ENCODE measurements around the gene MTUS2.

The MTUS2 gene

DNA sequence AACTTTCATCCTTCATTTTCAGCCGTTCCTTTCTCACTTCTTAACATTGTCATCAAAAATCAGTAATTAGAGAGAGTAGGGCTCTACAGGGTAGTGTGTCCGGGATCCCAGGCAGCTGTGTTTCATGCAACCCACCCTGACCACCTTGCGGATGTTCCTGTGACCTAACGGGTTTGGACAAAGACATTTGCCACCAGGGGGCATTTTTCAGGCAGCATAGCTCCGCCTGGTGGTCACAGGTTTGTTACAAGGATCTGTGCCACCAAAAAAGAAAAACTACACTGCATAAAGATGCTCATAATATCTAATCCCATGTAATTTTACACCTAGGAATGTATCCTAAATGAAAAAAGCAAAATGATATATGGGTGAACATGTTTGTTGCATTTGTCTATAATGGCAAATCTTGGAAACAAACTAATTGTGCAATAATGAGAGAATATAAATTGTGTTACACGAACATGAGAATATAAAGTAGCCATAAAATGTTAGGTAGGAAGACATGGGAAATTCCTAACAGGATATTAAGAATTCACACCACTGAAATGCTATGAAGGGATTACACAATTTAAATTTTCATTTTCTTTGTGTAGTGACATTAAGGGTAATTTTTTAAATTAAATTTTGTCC, 652.3 kb downstream of the MTUS2 start:
- in situ Hi-C loops (cut with MboI; ENCODE audit: low sequenced_read_pairs), result no loop called here

DNA sequence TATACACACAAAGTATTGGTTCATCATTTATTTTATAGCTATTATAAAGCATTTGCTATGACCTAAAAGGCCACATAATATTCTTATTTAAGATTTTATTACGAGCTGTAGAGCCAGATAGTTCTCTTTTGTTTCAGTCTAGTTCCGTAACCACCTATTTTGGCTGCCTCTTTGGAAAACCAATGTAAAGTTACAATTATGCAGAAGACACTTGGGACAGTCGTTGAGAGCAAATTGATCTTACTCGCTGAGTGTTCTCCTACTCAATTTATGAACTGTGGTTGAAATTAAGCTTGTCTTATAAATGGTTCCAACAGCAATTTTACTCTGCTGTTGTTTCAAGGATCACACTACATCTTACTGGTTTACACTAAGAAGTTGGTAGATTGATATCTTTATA, 653.0 kb downstream of the MTUS2 start:
- in situ Hi-C loops (cut with MboI; ENCODE audit: low sequenced_read_pairs), result no loop called here

DNA sequence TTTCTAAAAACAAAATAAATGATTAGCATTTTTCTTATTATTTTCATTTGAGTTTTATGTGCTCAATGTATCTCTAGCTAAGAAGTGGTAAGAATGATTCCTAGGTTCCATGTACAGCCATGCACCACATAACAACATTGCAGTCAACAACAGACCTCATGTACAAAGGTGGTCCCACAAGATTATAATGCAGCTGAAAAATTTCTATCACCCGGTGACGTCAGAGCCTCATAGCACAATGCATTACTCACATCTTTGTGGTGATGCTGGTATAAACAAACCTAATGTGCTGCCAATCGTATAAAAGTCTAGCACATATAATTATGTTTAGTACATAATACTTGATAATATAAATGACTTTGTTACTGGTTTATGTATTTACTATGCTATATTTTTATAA, 654.9 kb downstream of the MTUS2 start:
- in situ Hi-C loops (cut with MboI; ENCODE audit: low sequenced_read_pairs), result no loop called here

DNA sequence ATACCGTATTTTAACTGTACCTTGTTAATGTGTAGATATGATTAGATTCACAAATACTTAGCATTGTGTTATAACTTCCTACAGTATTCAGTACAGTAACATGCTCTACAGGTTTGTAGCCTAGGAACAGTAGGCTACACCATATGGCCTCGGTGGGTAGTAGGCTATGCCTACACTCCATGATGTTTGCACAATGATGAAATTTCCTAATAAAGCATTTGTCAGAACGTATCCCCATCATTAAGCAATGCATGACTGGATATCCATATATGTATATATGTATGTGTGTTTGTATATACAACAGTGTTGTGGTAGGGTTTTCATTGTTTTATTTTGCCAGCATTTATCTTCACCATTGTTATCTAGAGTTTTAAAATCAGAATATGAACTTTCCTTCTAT, 655.9 kb downstream of the MTUS2 start:
- in situ Hi-C loops (cut with MboI; ENCODE audit: low sequenced_read_pairs), result no loop called here

DNA sequence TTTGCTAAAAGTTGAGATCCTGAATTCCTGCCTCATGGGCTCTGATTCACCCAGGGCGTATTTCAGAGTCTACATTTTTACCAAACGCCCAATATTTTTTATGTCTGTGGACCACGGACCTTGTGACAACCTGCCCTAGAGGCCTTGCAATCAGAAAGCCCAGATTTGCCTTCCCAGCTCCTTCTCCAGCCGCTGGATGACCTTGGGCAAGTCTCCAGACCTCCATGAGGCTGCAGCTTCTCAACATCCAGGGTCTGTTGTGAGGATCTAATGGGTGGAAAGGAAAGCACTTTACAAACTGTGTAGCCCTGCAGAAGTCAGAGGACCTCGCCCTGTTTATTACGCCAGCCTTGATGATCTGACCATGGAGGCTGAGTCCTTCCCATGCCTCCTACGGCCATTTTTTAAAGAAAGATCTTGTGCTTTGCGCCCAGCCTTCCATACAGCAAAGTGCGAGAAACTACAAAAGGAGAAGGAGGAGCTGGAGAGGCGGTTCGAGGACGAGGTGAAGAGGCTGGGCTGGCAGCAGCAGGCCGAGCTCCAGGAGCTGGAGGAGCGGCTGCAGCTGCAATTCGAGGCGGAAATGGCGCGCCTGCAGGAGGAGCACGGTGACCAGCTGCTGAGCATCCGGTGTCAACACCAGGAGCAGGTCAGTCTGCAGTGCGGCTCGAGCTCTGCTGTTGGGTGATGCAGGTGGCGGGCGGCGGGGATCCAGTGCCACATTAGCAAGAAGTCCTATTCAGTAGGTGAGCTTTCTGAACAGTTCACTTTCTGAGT, 659.8 kb downstream of the MTUS2 start:
- in situ Hi-C loops (cut with MboI; ENCODE audit: low sequenced_read_pairs), result no loop called here

DNA sequence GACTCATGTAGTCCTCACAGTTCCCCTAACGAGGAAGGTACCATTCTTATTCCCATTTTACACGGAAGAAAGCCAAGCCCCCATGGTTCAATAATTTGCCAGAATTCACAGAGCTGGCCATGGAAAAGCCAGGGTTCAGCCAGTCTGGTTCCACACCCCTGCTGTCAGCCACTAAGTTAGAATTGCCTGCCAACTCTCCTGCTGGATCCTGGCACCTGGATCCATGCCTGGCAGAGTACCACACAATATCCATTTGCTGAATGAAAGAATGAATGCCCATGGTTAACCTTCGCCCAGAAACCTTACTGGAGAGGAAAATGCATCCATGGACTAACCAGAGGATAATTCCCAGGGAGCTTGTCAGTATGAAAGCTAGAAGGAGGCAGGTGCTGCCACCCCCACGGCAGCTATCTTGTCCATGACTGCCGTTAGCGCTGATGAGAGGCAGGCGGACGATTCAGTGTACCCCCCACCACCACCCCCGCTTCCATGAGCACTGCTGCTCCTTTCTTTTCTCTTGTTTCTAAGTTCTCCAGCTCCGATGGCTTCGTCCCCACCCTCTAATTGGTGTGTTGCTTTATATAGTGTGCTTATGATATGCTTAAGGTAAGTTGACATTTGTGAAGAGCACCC, 660.9 kb downstream of the MTUS2 start:
- in situ Hi-C loops (cut with MboI; ENCODE audit: low sequenced_read_pairs), result no loop called here

DNA sequence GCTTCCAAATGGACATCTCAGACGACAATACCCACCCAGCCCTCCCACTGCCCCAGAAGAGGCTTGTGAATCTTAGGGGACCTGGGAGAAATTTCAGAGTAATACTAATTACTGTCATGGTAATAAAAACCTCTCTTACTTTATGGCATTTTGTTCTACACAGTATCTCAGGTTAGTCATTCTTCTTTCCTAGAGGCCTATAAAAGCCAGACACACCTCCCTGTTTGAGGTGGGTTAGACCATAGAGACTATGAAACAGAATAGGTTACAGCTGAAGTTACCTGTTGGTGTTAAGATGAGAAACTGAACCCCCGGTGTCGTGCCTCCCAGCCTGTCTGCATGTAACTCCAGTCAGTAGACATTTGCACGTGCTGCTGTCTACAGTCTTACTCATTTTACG, 661.5 kb downstream of the MTUS2 start:
- in situ Hi-C loops (cut with MboI; ENCODE audit: low sequenced_read_pairs), result no loop called here

DNA sequence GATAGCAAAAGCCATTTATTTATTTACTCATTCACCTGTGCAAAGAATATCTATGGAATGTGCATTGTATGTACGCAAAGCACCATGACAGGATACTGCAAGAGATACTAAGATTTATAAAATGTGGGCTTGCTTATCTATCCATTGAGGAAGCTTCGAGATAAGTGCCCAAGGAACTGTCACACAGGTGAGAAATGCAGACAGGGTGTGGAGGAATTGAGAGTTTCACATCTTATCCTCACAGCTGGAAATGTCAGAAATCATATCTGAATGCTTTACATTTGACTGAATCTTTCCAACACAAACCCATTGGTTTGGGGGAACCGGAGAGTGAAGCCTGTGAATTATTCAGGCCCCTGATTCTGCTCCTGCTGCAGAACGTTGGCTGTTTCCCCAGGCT, 662.4 kb downstream of the MTUS2 start:
- in situ Hi-C loops (cut with MboI; ENCODE audit: low sequenced_read_pairs), result no loop called here

DNA sequence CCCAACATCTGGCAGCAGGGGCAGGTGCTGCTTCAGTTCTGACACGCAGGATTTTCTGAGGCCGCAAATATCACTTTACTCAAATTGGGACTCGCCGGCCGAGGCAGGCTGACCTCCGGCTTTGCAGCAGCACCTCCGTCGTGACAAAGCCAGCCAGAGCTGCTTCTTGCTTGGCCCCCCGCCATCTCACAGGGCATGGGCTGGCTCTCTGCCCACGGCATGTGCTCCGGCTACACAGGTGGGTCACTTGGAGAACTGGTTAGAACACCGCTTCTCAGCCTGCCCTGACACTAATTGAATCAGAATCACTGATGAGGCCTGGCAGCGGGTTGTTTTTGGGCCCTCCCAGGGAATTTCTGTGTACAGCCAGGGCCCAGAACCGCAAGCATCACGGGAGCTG, 663.1 kb downstream of the MTUS2 start:
- in situ Hi-C loops (cut with MboI; ENCODE audit: low sequenced_read_pairs), result no loop called here

DNA sequence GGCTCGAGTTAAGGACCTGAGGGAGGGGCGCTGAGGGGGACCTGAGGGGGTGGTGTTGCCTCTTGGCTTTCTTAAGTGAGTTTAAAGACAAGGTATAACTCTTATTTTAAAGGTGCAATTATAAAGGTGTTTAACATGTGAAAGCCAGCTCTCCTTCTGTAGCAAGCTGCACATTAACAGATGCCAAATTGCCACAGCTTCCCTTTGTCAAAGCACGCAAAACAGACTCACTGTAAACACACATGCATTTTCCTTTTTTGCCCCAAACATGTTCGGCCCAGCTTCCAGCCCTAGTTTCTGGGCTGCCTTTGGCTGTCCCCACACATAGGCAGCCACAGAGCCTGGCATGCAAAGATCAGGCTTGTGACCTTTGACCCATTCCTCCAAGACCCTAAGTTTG, 663.5 kb downstream of the MTUS2 start:
- in situ Hi-C loops (cut with MboI; ENCODE audit: low sequenced_read_pairs), result no loop called here

DNA sequence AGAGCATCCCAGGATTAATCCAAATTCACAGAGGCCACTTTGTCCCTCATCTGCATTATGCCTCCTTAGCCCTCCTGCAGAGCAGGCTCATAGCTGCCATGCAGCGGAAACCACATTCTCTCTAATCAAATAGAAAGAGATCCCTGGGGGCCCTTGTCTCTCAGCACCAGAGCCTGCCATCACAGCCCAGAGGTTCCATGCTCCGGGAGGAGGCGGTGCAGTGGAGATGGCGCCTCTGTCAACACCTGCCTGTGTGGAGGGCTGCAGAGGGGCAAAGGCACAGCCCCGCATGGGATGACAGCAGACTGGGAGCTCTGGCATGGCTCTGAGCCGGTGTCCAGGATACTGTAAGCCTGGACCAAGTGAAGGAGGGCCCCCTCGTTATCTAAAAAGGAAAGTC, 664.1 kb downstream of the MTUS2 start:
- in situ Hi-C loops (cut with MboI; ENCODE audit: low sequenced_read_pairs), result no loop called here

DNA sequence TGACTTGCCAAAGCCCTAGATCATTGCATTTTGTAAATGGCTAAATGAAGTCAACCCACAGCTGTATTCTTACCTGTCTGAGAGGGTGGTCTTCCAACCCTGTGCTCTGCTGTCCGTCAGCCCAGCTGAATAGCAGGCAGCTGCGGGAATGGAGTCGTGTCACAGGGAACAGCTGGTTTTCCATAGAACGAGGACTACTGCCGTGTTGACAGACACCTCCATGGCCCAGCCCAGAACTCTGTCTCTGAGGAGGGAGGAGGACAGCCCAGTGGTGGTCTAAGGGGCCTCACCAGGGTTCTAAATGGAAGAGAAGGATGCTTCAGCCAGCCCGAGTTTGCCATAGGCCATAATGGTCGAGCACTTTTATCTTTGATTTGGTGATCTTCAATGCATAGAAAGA, 664.7 kb downstream of the MTUS2 start:
- in situ Hi-C loops (cut with MboI; ENCODE audit: low sequenced_read_pairs), result no loop called here

DNA sequence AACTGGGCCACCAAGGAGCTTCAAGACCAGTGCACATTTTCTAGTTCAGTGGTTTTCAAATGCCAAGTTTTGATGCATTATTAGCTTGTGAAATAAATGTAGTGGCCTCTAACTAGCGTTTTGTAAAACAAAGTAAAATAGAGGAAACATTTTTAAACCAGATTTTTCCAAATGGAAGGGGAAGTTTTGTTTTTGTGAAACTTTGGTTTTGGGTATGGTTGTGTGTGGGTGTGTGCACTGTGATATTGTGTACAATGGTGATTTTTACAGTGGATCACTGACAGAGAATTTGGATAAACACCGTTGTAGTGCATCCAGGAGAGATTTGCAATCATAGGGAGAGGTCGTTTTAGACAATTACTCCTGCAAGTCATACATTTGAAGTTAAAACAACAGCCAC, 666.4 kb downstream of the MTUS2 start:
- in situ Hi-C loops (cut with MboI; ENCODE audit: low sequenced_read_pairs), result no loop called here

DNA sequence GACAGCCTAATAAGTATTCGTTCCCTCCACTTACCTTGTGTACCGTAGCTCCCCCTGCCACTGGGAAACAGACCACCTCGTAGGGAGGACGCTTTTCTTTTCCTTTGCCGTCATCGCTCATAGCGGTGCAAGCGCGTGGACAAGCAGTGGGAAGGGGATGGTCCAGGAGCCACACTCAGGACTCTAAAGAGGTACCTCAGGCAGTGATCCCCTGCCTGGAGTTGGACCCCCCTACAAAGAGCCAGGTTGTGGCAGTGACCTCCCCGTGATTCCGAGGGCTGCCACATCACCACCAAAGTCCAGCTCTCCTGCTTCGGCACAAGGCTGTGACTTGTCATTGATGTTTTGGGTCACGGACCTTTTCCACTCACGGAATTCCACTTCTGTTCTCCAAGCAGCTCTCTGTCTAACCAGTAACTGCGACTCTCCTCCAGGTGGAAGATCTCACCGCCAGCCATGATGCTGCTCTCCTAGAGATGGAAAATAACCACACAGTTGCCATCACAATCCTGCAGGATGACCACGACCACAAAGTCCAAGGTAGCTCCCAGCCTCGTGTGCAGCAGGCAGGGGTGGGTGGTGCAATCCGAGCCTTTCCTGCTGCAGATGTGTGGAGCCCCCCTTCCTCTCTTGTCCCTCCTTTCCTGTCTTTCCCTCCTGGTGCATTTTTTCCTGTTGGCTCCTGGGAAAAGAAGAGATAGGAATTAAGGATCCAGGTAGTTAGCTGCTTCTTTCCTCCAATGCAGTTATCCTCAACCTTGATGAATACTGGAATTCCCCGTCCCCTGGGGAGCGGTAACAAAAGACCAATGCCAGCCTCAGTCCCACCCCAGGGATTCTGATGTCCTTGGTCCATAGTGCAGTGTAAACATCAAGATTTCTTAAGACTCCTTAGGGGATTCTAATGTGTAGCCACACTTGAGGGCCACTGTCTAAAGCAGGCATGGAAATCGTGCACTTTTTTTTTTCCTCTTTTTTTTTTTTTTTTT, 667.6 kb downstream of the MTUS2 start:
- in situ Hi-C loops (cut with MboI; ENCODE audit: low sequenced_read_pairs), result no loop called here

DNA sequence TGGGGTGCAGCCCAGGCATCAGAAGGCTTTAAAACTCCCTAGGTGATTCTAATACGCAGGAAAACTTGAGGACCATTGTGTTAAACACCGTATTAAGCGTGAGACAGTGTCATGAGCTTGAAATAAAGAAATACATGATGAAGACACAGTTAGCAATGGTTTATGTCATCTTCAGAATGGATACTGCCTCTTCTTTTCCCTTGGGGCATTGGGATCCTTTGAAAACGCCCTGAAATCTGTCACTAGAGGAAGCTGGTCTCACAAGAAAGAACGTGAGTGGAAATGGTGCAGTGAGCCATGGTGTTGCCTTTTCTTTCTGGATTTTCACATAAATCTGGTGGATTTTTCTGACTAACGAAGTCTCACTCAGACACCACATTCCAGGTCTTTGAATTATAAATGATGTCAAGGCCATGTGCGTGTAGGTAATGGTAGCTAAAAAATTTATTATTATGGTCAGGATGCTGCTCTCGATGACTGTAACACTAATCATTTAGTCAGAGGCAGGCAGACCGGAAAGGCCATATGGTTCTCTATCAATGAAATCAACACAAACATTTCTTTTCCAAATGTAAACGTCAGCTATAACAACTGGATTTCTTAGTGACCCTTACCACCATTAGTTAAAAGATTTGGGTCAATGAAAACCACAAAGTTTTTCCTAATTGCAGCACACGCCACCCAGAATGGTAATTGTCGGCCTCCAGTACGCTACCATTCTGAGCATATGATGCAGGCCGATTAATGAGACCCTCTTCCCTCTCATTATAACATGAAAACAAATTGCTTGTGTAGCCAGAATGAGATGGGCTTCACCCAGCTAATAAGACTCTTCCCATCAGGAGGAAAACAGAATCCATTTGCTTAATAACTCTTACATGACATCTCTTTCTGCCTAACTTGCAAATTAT, 669.8 kb downstream of the MTUS2 start:
- in situ Hi-C loops (cut with MboI; ENCODE audit: low sequenced_read_pairs), result no loop called here

DNA sequence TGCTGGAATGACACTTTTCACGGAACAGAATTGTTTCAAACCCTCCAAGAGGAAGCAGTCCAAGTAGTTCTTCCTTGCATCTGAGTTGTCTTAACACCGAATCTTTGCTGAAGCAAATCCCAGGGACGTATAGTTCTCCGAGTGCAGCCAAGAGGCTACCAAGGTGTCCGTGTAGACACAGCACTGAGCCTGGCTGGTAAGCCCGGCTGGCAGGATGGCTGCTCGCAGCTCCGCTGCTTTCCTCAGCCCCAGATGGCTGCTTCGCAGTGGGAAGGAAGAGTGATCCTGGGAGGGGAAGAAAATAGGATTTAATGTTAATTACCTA, 670.4 kb downstream of the MTUS2 start:
- in situ Hi-C loops (cut with MboI; ENCODE audit: low sequenced_read_pairs), result no loop called here

DNA sequence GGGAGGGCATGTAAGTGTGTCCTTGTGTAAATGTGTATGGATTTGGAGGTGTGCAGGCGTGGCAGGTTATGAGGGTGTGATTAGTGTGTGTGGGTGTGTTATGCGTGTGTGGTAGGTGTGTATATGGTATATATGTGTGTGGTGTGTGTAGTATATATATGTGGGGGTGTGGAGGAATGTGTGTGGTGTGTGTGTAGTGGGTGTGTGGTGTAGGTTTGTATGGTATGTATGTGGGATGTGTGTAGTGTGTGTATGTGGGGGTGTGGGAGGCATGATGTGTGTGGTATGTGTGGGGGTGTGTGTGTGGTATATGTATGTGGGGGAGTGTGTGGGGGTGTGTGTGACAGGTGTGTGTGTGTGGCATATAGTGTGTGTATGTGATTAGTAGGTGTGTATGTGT, 671.1 kb downstream of the MTUS2 start:
- in situ Hi-C loops (cut with MboI; ENCODE audit: low sequenced_read_pairs), result no loop called here

DNA sequence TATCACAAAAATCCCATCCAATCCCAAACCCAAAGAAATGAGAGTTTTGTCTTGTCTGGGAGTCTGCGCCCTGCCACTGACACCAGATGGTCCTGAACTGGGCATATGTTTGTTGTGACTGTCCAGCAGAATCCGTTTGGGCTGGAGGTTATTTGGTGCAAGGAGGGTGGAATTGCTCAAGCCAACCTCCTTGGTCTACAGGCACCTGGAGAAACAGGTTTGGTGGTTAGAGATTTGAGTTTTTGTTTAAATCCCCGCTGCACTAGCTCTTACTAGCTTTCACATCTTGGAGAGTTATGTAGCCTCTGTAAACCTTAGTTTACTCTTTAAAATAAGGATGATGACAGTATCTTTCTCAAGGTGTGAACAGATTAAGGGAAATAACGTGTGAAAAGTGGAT, 673.7 kb downstream of the MTUS2 start:
- in situ Hi-C loops (cut with MboI; ENCODE audit: low sequenced_read_pairs), result no loop called here

DNA sequence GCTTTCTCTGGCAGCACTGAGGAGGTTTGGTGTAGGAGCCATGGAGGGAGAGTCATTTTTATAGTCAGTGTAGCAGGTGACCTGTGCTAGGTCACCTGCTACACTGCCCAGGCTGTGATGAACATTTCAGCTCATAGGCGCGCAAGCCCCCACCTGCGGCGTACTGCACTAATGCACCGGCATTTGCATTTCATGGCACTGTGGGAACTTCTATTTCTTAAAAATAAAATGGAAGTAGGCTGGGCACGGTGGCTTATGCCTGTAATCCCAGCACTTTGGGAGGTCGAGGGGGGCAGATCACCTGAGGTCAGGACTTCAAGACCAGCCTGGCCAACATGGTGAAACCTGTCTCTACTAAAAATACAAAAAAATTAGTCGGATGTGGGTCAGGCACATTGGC, 674.4 kb downstream of the MTUS2 start:
- in situ Hi-C loops (cut with MboI; ENCODE audit: low sequenced_read_pairs), result no loop called here

DNA sequence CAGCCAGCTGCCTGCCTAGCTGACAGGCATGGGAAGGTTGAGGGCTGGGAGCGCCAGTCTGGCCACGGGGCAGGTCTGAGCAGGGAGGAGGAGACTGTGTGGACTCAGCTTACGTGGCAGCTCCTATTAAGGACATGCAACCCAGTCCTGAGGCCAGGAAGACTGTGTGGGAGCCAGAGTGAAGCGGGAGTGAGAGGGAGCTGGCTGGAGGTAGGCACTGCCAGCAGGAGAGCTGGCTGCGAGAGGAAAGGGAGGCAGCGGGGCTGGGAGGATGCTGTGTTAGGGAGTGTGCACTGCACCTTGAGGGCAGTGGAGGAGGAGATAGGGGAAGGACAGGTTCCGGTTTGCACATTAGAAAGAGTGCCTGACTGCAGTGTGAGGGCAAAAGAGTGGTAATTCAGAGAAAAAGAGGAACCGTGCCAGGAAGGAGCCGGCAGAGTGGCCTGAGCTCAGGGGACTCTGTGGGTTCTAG, 676.1 kb downstream of the MTUS2 start:
- in situ Hi-C loops (cut with MboI; ENCODE audit: low sequenced_read_pairs), result no loop called here
